ENCODE results near the gene BABAM2. TPM values are rescaled to one million over a fixed set of nuclear protein-coding genes. Genes with fewer than 3 reads are reported as not detected.

The BABAM2 gene
- total and polyA plus RNA-seq, 2 of the 4 experiments (the other 2 are of a cell fraction), result 20.9 to 23.1 TPM

DNA sequence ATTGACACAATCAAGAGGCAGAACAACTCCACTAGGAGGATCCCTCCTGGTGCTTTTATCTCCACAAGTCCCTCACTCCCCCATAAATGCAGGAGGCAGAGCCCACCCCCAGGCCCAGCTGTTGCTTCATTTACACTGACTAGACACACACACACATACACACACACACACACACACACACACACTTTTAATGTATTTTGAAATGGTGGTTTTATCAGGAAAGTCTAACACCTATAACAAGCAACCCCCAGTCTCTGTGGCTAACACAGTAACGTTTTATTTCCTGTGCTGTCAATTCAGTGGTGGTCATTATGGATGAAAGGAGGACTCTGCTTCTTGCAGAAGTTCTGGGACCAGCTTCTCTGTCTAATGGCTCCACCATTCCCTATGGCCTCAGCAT, 376.8 kb downstream of the BABAM2 start:
- intact Hi-C loops (cut with micrococcal nuclease), result no loop called here
- BruUV-seq (replicated peaks), result no TSS peak
- Histone ChIP-seq H3K9me1 (ENCODE audit: insufficient read depth, low read length) (peaks cover 12% of the 10 kb centered on the region), H3K14ac (replicated peaks; ENCODE audit: low read depth, low read length) (no peak overlapping the region), H2BK20ac (ENCODE audit: low read depth, low read length) (no peak overlapping the region), H3K18ac (ENCODE audit: low read depth, low read length) (no peak overlapping the region), H4K8ac (ENCODE audit: low read depth in 2 of 2, low read length in 2 of 2) (no peak overlapping the region), H3K4me3 (ENCODE audit: insufficient read depth, low read depth, low read length) (no peak overlapping the region), H2AK5ac (ENCODE audit: low read depth, low read length) (no peak overlapping the region; the same call in 1 of the 2 replicates), H4K5ac (ENCODE audit: low read depth, low read length) (no peak overlapping the region), H2BK5ac (ENCODE audit: low read depth, low read length, poor library complexity, severe bottlenecking) (no peak overlapping the region), H3K56ac (ENCODE audit: extremely low read depth, insufficient read depth, low read length) (no peak overlapping the region), H2BK120ac (ENCODE audit: low read depth, low read length) (no peak overlapping the region), H3K4me1 (ENCODE audit: control insufficient read depth, insufficient read depth, low read length) (peaks cover 20% of the 10 kb centered on the region), H4K91ac (ENCODE audit: insufficient read depth, low read depth, low read length) (no peak overlapping the region), H3K36me3 (ENCODE audit: control insufficient read depth, insufficient read depth, low read length) (no peaks in the 10 kb centered on the region), H3K9ac (ENCODE audit: low read depth, low read length) (no peak overlapping the region), H3K27me3 (ENCODE audit: control insufficient read depth, insufficient read depth, low read length) (no peaks in the 10 kb centered on the region), H2AK9ac (replicated peaks; ENCODE audit: low read depth, low read length, poor library complexity) (no peak overlapping the region), H3K4ac (ENCODE audit: low read depth, low read length) (no peak overlapping the region; the same call in 1 of the 2 replicates), H4K20me1 (ENCODE audit: insufficient read depth, low read length) (no peaks in the 10 kb centered on the region), H3K9me3 (ENCODE audit: control insufficient read depth, insufficient read depth, low read length) (no peaks in the 10 kb centered on the region), H3K79me1 (ENCODE audit: low read depth in 1 of 2, low read length in 2 of 2) (no peaks in the 10 kb centered on the region), H2AFZ (replicated peaks; ENCODE audit: low read length, poor library complexity) (no peak overlapping the region), H3K23ac (ENCODE audit: low read depth, low read length) (no peak overlapping the region), H2BK15ac (ENCODE audit: low read depth, low read length) (no peak overlapping the region), H3K4me2 (ENCODE audit: low read depth, low read length) (no peak overlapping the region), H3K27ac (ENCODE audit: insufficient read depth, low read length) (no peak overlapping the region)
- ATAC-seq (ENCODE audit: low read depth) (no peak), DNase-seq (no peak)
- WGBS, 2 experiments (ENCODE audit: extremely low coverage in 2 of 2, insufficient read length in 1 of 2), result no CpG with 5 or more reads among the region's 1 CpG
- in situ Hi-C loops (cut with MboI; ENCODE audit: low sequenced_read_pairs), result no loop called here
- dilution Hi-C loops (cut with HindIII; ENCODE audit: low sequenced_read_pairs, unreplicated experiment), result no loop called here
- ChIA-PET CTCF (no interaction called here), POLR2A (ENCODE audit: unreplicated experiment) (no interaction called here)
- TF ChIP-seq, protein P1, sequence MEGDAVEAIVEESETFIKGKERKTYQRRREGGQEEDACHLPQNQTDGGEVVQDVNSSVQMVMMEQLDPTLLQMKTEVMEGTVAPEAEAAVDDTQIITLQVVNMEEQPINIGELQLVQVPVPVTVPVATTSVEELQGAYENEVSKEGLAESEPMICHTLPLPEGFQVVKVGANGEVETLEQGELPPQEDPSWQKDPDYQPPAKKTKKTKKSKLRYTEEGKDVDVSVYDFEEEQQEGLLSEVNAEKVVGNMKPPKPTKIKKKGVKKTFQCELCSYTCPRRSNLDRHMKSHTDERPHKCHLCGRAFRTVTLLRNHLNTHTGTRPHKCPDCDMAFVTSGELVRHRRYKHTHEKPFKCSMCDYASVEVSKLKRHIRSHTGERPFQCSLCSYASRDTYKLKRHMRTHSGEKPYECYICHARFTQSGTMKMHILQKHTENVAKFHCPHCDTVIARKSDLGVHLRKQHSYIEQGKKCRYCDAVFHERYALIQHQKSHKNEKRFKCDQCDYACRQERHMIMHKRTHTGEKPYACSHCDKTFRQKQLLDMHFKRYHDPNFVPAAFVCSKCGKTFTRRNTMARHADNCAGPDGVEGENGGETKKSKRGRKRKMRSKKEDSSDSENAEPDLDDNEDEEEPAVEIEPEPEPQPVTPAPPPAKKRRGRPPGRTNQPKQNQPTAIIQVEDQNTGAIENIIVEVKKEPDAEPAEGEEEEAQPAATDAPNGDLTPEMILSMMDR (conservative IDR thresholded peaks at IDR 0.05; ENCODE audit: low read depth, low read length), result no peak
- TF ChIP-seq MAZ (IDR thresholded peaks at IDR 0.05; ENCODE audit: borderline replicate concordance, low read depth, low read length), result no peak
- TF ChIP-seq, protein P2, sequence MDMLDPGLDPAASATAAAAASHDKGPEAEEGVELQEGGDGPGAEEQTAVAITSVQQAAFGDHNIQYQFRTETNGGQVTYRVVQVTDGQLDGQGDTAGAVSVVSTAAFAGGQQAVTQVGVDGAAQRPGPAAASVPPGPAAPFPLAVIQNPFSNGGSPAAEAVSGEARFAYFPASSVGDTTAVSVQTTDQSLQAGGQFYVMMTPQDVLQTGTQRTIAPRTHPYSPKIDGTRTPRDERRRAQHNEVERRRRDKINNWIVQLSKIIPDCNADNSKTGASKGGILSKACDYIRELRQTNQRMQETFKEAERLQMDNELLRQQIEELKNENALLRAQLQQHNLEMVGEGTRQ (IDR thresholded peaks at IDR 0.05; ENCODE audit: low read depth, low read length), result no peak
- TF ChIP-seq POLR2A (IDR thresholded peaks at IDR 0.05; ENCODE audit: low read depth, low read length), result no peak
- TF ChIP-seq RCOR1 (IDR thresholded peaks at IDR 0.05; ENCODE audit: insufficient replicate concordance, low read length), result no peak
- TF ChIP-seq CEBPB (IDR thresholded peaks at IDR 0.05; ENCODE audit: low read depth, low read length), result no peak
- no peak for TF ChIP-seq MAFK (IDR thresholded peaks at IDR 0.05; ENCODE audit: low read depth, low read length)
- TF ChIP-seq RAD21 (IDR thresholded peaks at IDR 0.05; ENCODE audit: low read length), result no peak
- no peak for TF ChIP-seq ELK1 (IDR thresholded peaks at IDR 0.05; ENCODE audit: borderline replicate concordance, low read depth, low read length)
- no peak for TF ChIP-seq CHD1 (IDR thresholded peaks at IDR 0.05; ENCODE audit: low read depth, low read length)
- TF ChIP-seq SMC3 (IDR thresholded peaks at IDR 0.05; ENCODE audit: low read depth, low read length), result no peak
- no peak for TF ChIP-seq RFX5 (IDR thresholded peaks at IDR 0.05; ENCODE audit: low read depth, low read length)
- TF ChIP-seq FOS (IDR thresholded peaks at IDR 0.05; ENCODE audit: low read depth, low read length), result no peak
- TF ChIP-seq BHLHE40 (IDR thresholded peaks at IDR 0.05; ENCODE audit: low read depth, low read length), result no peak
- no peak for TF ChIP-seq MXI1 (IDR thresholded peaks at IDR 0.05; ENCODE audit: borderline replicate concordance, low read depth, low read length)
- no peak for TF ChIP-seq NFE2L2 (IDR thresholded peaks at IDR 0.05; ENCODE audit: low read depth, low read length)
